Heart left ventricle (tissue), 13 donors: ENCODE results near the gene DDRGK1.

Source experiments
- CTCF ChIP-seq, 12 donors: fragments of 200-600 bp; sonication (generic) in 4 of 12; IDR thresholded peaks; one replicate each; pipeline versions ENCODE4 v1.5.0 to v1.8.0; 2018 to 2022; ENCODE audit warnings: antibody characterized with exemption in 12 of 12, mild to moderate bottlenecking in 5 of 12
- POLR2A ChIP-seq, 2 donors: fragments of 450-650 bp; IDR thresholded peaks; one replicate each; pipeline ENCODE4 v1.6.1; 2017; ENCODE audit warnings: antibody characterized with exemption in 2 of 2, mild to moderate bottlenecking in 2 of 2, moderate library complexity in 2 of 2
- donor health status: ischemic (EF 13 %, LVEDD 7.1; RV severe dilation, severe dysfunction).
- donor health status: DM: no; HTN: yes; CAD: no.
- donor health status: DM: no; HTN: no; CAD: no.
- donor health status: ischemic (EF 25% LVEDD 6.9; RV normal size, moderate dysfunction).
- donor health status: ischemic (EF 25% LVEDD 5.7; RV mildly dilated, moderate dysfunction).
- donor health status: ischemic (EF 35%, LVEDD 5.7; RV mildly dilated, moderate dysfunction).
- donor health status: nonischemic (EF 11% LVEDD 7.7; RV severe dilation, severe dysfunction).
- donor health status: DM: yes; HTN: yes; CAD: no.
- donor health status: PGD.
- donor health status: ischemic (EF 29% LVEDD 5.4; RV normal size, mild dysfunction).
- donor health status: nonischemic (EF 23%, LVEDD 6.1; RV moderate dilation, normal function).

- TF ChIP-seq CTCF (IDR thresholded peaks at IDR 0.05) (no peak), POLR2A (IDR thresholded peaks at IDR 0.05) (no peak)
Measured at GRCh38 chr20:3188823-3189413, 15.6 kb downstream of the DDRGK1 start.
